PC-9 (cell line): ENCODE results near the gene AMZ1. TPM values are rescaled to one million over a fixed set of nuclear protein-coding genes. Genes with fewer than 3 reads are reported as not detected.

Experiments used
- BruUV-seq: library from RNA; stranded (reverse); fragments of 400-500 nt; replicated peaks from 2 replicates; lab custom pipeline; 2021; lab: Mats Ljungman, UMichigan
- CTCF ChIA-PET: fragments of 300-600 bp; sonication (Branson Sonifier 250); formaldehyde crosslinking; loops from one replicate; lab custom pipeline; 2022; ENCODE audit warnings: antibody characterized with exemption; lab: Charles Lee
- POLR2A ChIA-PET: fragments of 300-600 bp; sonication (Branson Sonifier 250); formaldehyde crosslinking; loops from one replicate; lab custom pipeline; 2022; ENCODE audit warnings: antibody characterized with exemption; ENCODE audit not compliant: unreplicated experiment; lab: Charles Lee
- DNase-seq, 2 experiments: peaks; one replicate each; pipeline versions ENCODE4 v3.0.0 to v3.0.0-alpha.2; 2015 to 2022; ENCODE audit warnings: mixed read lengths in 1 of 2
- H2AFZ ChIP-seq: fragments of 200-600 bp; sonication (generic); 2 replicates; pipeline ENCODE4 v1.8.1; 2017; ENCODE audit warnings: antibody characterized with exemption
- H3F3A ChIP-seq: fragments of 200-600 bp; sonication (generic); 2 replicates; pipeline ENCODE4 v1.8.1; 2017; ENCODE audit warnings: antibody characterized with exemption, mild to moderate bottlenecking, low read depth; ENCODE audit not compliant: insufficient read depth
- H3K27ac ChIP-seq: fragments of 200-600 bp; sonication (generic); 2 replicates; pipeline ENCODE4 v1.6.1; 2016; ENCODE audit warnings: mixed run types
- H3K27me3 ChIP-seq: fragments of 200-600 bp; sonication (generic); 2 replicates; pipeline ENCODE4 v1.6.1; 2016; ENCODE audit warnings: low read depth, mixed run types; ENCODE audit not compliant: insufficient read depth
- H3K36me3 ChIP-seq: fragments of 200-600 bp; sonication (generic); 2 replicates; pipeline ENCODE4 v1.6.1; 2016; ENCODE audit warnings: low read depth, mixed run types
- H3K4me1 ChIP-seq: fragments of 200-600 bp; sonication (generic); replicated peaks from 2 replicates; pipeline ENCODE4 v1.6.1; 2016; ENCODE audit warnings: mixed run types; ENCODE audit not compliant: insufficient read depth
- H3K4me2 ChIP-seq: fragments of 200-600 bp; sonication (generic); 2 replicates; pipeline ENCODE4 v1.6.1; 2017; ENCODE audit warnings: mixed run types
- H3K4me3 ChIP-seq: fragments of 200-600 bp; sonication (generic); 2 replicates; pipeline ENCODE4 v1.6.1; 2016; ENCODE audit warnings: mixed run types
- H3K79me2 ChIP-seq: fragments of 200-600 bp; sonication (generic); 2 replicates; pipeline ENCODE4 v1.6.1; 2017; ENCODE audit warnings: low read depth, mixed run types
- H3K9me2 ChIP-seq: fragments of 200-600 bp; sonication (generic); 2 replicates; pipeline ENCODE4 v1.8.1; 2017; ENCODE audit warnings: mild to moderate bottlenecking; ENCODE audit not compliant: insufficient read depth
- H3K9me3 ChIP-seq: fragments of 200-600 bp; sonication (generic); 2 replicates; pipeline ENCODE4 v1.8.1; 2016; ENCODE audit warnings: low read depth; ENCODE audit not compliant: insufficient read depth
- H4K20me1 ChIP-seq: fragments of 200-600 bp; sonication (generic); 2 replicates; pipeline ENCODE4 v1.8.1; 2017; ENCODE audit not compliant: insufficient read depth
- CTCF ChIP-seq: fragments of 200-600 bp; sonication (generic); conservative IDR thresholded peaks from 2 replicates; pipeline ENCODE4 v1.6.1; 2017; ENCODE audit warnings: mixed run types, antibody characterized with exemption, mild to moderate bottlenecking, moderate library complexity
- EZH2 ChIP-seq: fragments of 200-600 bp; sonication (generic); IDR thresholded peaks from 2 replicates; pipeline ENCODE4 v1.8.0; 2017; ENCODE audit warnings: antibody characterized with exemption, low read depth
- intact Hi-C: fragments of 100-400 bp; cut with micrococcal nuclease; formaldehyde crosslinking; loops from one replicate; pipeline ENCODE4 v1.10.0; 2022; ENCODE audit not compliant: unreplicated experiment
- total RNA-seq: library from RNA; stranded (reverse); gene quantifications from 2 replicates; pipeline ENCODE4 v1.2.3, GENCODE V29; 2021

Gene AMZ1
- total RNA-seq, 1 experiment from 2014 or later: not detected

GRCh38 chr7:2699289-2699620 is 11.3 kb downstream of the AMZ1 start:
- TF ChIP-seq CTCF: no peak
- TF ChIP-seq EZH2: no peak
- ChIA-PET POLR2A (no interaction called here), CTCF (no interaction called here)
- no peak overlapping the region for H3K27ac ChIP-seq
- peaks cover 9% of the 10 kb centered on the region; the same call in 1 of the 2 replicates for H3K27me3 ChIP-seq
- H3F3A ChIP-seq: peaks cover 15% of the 10 kb centered on the region
- H3K4me2 ChIP-seq: no peak overlapping the region
- no peak for DNase-seq
- intact Hi-C loops: no loop called here
- H2AFZ ChIP-seq: no peak overlapping the region
- H4K20me1 ChIP-seq: no peaks in the 10 kb centered on the region
- no peaks in the 10 kb centered on the region for H3K36me3 ChIP-seq
- no peaks in the 10 kb centered on the region for H3K9me2 ChIP-seq
- H3K4me3 ChIP-seq: no peak overlapping the region
- peaks cover under 1% of the 10 kb centered on the region for H3K4me1 ChIP-seq
- no TSS peak for BruUV-seq
- H3K79me2 ChIP-seq: no peaks in the 10 kb centered on the region
- H3K9me3 ChIP-seq: no peaks in the 10 kb centered on the region

- H3K27me3 ChIP-seq: peaks cover 9% of the 10 kb centered on the region; the same call in 1 of the 2 replicates
- no peaks in the 10 kb centered on the region for H4K20me1 ChIP-seq
- peaks cover 16% of the 10 kb centered on the region for H3F3A ChIP-seq
- H3K27ac ChIP-seq: no peak overlapping the region
- no peak overlapping the region for H2AFZ ChIP-seq
- no peak overlapping the region for H3K4me2 ChIP-seq
- ChIA-PET POLR2A (no interaction called here), CTCF (no interaction called here)
- H3K4me3 ChIP-seq: no peak overlapping the region
- H3K9me2 ChIP-seq: no peaks in the 10 kb centered on the region
- no peaks in the 10 kb centered on the region for H3K9me3 ChIP-seq
- no peak for TF ChIP-seq EZH2
- TF ChIP-seq CTCF: no peak
- no TSS peak for BruUV-seq
- H3K4me1 ChIP-seq: no peaks in the 10 kb centered on the region
- intact Hi-C loops: no loop called here
- no peaks in the 10 kb centered on the region for H3K79me2 ChIP-seq
- no peak for DNase-seq
- no peaks in the 10 kb centered on the region for H3K36me3 ChIP-seq
These were observed 12.3 kb downstream of the AMZ1 start for GRCh38 chr7:2700141-2700850.

- peaks cover 9% of the 10 kb centered on the region; the same call in 1 of the 2 replicates for H3K27me3 ChIP-seq
- intact Hi-C loops: no loop called here
- no peaks in the 10 kb centered on the region for H4K20me1 ChIP-seq
- TF ChIP-seq CTCF (no peak), EZH2 (no peak)
- no peaks in the 10 kb centered on the region for H3K79me2 ChIP-seq
- H3K4me1 ChIP-seq: no peaks in the 10 kb centered on the region
- H3K4me3 ChIP-seq: no peak overlapping the region
- POLR2A ChIA-PET: no interaction called here
- H3F3A ChIP-seq: peaks cover 16% of the 10 kb centered on the region
- no peak overlapping the region for H3K4me2 ChIP-seq
- CTCF ChIA-PET: interaction anchor here (0.5 kb wide), 1 partner anchor 20 kb away, joined by 3 read pairs; no protein-coding TSS in a partner anchor
- H2AFZ ChIP-seq: no peak overlapping the region
- no peaks in the 10 kb centered on the region for H3K9me3 ChIP-seq
- no peak overlapping the region for H3K27ac ChIP-seq
- no TSS peak for BruUV-seq
- DNase-seq: no peak
- no peaks in the 10 kb centered on the region for H3K9me2 ChIP-seq
- no peaks in the 10 kb centered on the region for H3K36me3 ChIP-seq
These were observed 13.4 kb downstream of the AMZ1 start for GRCh38 chr7:2701424-2701823.
